ENCODE results near the gene LRP2. TPM values are rescaled to one million over a fixed set of nuclear protein-coding genes. Genes with fewer than 3 reads are reported as not detected.

LRP2 gene
- total RNA-seq, 1 donor from 2014 or later: 54.2 TPM

DNA sequence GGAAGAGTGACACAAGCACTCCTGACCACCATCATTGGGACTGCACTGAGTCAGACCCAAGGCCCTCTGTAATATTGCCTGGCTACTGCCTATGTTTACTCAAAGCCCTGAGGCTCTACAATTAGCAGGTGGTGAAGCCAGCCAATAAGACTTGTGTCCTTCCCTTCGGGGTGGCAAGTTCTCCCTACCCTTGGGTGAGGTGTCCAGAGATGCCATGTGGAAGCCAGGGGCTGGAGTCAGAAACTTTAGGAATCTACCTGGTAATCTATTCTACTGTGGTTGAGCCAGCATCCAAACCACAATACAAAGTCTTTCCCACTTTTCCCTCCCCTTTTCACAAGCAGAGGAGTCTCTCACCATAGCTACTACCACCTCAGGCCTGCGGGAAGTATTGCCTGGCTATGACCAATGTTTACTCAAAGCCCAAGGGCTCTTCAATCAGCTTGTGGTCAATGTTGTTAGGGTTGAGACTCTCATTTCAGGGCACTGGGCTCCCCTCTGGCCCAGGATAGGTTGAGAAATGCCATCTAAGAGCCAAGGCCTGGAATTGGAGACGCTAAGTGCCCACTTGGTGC lies 275.4 kb downstream of the LRP2 start:
- Mint-ChIP-seq H3K27ac (no peak overlapping the region), H3K9me3 (peaks cover 28% of the 10 kb centered on the region), H3K36me3 (no peaks in the 10 kb centered on the region), H3K4me1 (no peaks in the 10 kb centered on the region), H3K27me3 (ENCODE audit: low read depth) (peaks cover 52% of the 10 kb centered on the region), H3K4me3 (no peak overlapping the region)
- DNase-seq (ENCODE audit: low spot score in 2 of 2, unreplicated experiment in 2 of 2): no peak
- TF ChIP-seq, protein P1, sequence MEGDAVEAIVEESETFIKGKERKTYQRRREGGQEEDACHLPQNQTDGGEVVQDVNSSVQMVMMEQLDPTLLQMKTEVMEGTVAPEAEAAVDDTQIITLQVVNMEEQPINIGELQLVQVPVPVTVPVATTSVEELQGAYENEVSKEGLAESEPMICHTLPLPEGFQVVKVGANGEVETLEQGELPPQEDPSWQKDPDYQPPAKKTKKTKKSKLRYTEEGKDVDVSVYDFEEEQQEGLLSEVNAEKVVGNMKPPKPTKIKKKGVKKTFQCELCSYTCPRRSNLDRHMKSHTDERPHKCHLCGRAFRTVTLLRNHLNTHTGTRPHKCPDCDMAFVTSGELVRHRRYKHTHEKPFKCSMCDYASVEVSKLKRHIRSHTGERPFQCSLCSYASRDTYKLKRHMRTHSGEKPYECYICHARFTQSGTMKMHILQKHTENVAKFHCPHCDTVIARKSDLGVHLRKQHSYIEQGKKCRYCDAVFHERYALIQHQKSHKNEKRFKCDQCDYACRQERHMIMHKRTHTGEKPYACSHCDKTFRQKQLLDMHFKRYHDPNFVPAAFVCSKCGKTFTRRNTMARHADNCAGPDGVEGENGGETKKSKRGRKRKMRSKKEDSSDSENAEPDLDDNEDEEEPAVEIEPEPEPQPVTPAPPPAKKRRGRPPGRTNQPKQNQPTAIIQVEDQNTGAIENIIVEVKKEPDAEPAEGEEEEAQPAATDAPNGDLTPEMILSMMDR (IDR thresholded peaks at IDR 0.05; ENCODE audit: unreplicated experiment): no peak

DNA sequence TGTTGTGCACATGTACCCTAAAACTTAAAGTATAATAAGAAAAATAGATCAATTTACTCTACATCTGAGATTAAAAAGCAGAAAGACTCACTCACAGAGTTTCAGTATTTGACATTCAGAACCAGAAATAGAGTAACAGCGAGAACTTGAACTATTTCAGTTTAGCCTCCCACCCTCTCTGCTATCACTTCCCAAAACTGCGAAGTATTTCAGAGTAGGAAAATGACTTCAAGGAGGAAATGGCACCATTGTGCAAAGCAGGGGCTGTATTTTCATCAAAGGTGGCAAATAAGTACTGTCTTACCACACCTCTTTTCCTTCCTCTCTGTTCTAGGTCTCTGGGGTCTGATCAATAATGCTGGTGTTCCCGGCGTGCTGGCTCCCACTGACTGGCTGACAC lies 279.3 kb downstream of the LRP2 start:
- Mint-ChIP-seq H3K4me1 (peaks cover 7% of the 10 kb centered on the region), H3K36me3 (no peaks in the 10 kb centered on the region), H3K27me3 (ENCODE audit: low read depth) (peaks cover 49% of the 10 kb centered on the region), H3K9me3 (peaks cover 28% of the 10 kb centered on the region), H3K27ac (no peak overlapping the region), H3K4me3 (no peak overlapping the region)
- TF ChIP-seq, protein P1 (IDR thresholded peaks at IDR 0.05; ENCODE audit: unreplicated experiment): no peak
- no peak for DNase-seq (ENCODE audit: low spot score in 2 of 2, unreplicated experiment in 2 of 2)

DNA sequence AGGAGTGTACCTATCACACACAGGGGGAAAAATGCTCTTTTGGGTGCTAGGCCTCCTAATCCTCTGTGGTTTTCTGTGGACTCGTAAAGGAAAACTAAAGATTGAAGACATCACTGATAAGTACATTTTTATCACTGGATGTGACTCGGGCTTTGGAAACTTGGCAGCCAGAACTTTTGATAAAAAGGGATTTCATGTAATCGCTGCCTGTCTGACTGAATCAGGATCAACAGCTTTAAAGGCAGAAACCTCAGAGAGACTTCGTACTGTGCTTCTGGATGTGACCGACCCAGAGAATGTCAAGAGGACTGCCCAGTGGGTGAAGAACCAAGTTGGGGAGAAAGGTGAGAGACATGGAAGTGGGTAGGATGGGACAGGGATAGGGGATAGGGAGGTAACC lies 280.8 kb downstream of the LRP2 start:
- Mint-ChIP-seq H3K4me3 (no peak overlapping the region), H3K27ac (no peak overlapping the region), H3K4me1 (peaks cover 7% of the 10 kb centered on the region), H3K36me3 (no peaks in the 10 kb centered on the region), H3K27me3 (ENCODE audit: low read depth) (peaks cover 58% of the 10 kb centered on the region), H3K9me3 (peaks cover 28% of the 10 kb centered on the region)
- TF ChIP-seq, protein P1 (IDR thresholded peaks at IDR 0.05; ENCODE audit: unreplicated experiment): no peak
- no peak for DNase-seq (ENCODE audit: low spot score in 2 of 2, unreplicated experiment in 2 of 2)

DNA sequence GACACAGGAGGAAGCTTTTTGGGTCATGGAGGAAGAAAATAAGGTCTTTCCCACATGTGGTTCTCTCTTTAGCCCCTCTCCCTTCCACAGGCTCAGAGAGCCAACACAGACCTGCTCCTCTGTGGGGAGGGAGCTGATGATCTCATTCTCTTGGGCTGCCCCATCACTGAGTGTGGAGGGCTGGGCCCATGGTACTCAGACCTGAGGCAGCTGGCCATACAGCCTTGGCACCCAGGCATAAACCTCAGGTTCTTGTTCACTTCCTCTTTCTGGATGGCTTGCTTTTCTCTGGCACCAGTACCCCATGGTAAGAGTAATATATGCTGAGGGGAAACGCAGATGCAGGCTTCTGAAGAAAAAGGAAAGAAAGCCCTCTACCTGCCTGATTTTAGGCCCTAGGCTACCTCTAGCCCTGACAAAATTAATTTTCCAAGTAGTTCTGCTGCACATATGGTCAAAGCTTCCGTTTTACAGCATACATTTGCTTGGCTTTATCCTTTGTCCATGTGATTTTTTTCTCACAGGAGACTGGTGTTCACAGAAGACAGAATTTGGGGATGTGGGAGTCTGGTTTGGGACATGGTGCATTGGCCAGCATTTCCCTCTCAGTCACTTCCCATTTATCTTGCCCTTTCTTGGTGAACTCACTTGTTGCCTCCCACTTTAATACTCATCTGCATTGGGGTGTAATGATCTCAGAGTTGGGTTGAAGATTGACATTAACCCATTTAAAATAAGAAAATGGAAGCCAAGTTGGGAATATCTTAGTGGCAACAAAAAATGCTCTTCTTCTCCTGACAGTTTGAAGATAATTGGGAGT lies 281.9 kb downstream of the LRP2 start:
- no peak for DNase-seq (ENCODE audit: low spot score in 2 of 2, unreplicated experiment in 2 of 2)
- Mint-ChIP-seq H3K27ac (no peak overlapping the region), H3K9me3 (peaks cover 17% of the 10 kb centered on the region), H3K4me3 (no peak overlapping the region), H3K4me1 (peaks cover 7% of the 10 kb centered on the region), H3K36me3 (no peaks in the 10 kb centered on the region), H3K27me3 (ENCODE audit: low read depth) (peaks cover 56% of the 10 kb centered on the region)
- TF ChIP-seq, protein P1 (IDR thresholded peaks at IDR 0.05; ENCODE audit: unreplicated experiment): no peak

DNA sequence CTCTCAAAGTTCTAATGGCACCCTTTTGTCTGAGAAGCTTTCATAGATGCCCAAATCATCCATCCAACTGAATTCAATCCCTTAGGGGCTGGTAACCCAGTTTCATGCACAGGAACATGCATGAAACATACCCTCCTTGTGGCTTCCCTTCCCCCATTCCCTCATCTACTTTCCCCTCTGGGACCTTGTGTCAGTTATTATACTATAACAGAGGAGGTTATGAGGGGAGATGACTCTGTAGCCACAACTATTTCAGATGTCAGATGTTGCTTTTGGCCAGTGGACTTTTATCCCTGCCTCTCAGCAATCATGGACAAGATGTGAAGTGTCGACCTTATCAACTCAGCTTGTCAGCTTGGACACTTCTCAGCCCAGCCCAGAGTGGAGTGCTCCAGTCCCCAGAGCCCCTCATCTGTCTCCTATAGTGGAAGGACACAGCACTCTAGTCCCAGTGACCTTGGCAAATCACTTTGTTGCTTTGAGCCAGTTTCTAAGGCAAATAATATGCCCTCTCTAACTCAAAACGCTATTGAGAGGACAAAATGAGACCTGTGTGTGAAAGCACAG lies 284.6 kb downstream of the LRP2 start:
- Mint-ChIP-seq H3K27ac (no peak overlapping the region), H3K36me3 (no peaks in the 10 kb centered on the region), H3K9me3 (no peaks in the 10 kb centered on the region), H3K4me1 (peaks cover 7% of the 10 kb centered on the region), H3K4me3 (no peak overlapping the region), H3K27me3 (ENCODE audit: low read depth) (peaks cover 40% of the 10 kb centered on the region)
- TF ChIP-seq, protein P1 (IDR thresholded peaks at IDR 0.05; ENCODE audit: unreplicated experiment): no peak
- DNase-seq (ENCODE audit: low spot score in 2 of 2, unreplicated experiment in 2 of 2): no peak

Other genes starting within 250 kb of the LRP2 start
- gene BBS5, start 117.0 kb upstream of the LRP2 start, total RNA-seq: 10.2 to 11.4 TPM (median 10.8 TPM) in 3 replicates
- gene KLHL41, start 147.2 kb upstream of the LRP2 start, total RNA-seq: 0.41 to 0.66 TPM (median 0.56 TPM) in 3 replicates
- gene FASTKD1, start 211.3 kb upstream of the LRP2 start, total RNA-seq: 30.1 to 30.4 TPM (median 30.1 TPM) in 3 replicates
- 60.2 to 63.6 TPM (median 62.2 TPM) in 3 replicates for gene PPIG, start 221.8 kb upstream of the LRP2 start, total RNA-seq

Measured in mesothelial cell of epicardium (in vitro differentiated cells).